GM18526 (cell line): ENCODE data around the gene PTPRG.

Source experiments
- POLR2A ChIP-seq: IDR thresholded peaks from 3 replicates; pipeline ENCODE4 v1.6.1; 2011; ENCODE audit not compliant: insufficient read length; ENCODE audit errors: extremely low read depth

The PTPRG gene

GRCh38 chr3:62013951-62014350 lies 452.6 kb downstream of the PTPRG start:
- no peak for TF ChIP-seq POLR2A

GRCh38 chr3:62015111-62015510 lies 453.7 kb downstream of the PTPRG start:
- TF ChIP-seq POLR2A = no peak

- no peak for TF ChIP-seq POLR2A
Measured at GRCh38 chr3:62019906-62020305, 458.5 kb downstream of the PTPRG start.

GRCh38 chr3:62020706-62021105 lies 459.3 kb downstream of the PTPRG start:
- TF ChIP-seq POLR2A = no peak

DNA sequence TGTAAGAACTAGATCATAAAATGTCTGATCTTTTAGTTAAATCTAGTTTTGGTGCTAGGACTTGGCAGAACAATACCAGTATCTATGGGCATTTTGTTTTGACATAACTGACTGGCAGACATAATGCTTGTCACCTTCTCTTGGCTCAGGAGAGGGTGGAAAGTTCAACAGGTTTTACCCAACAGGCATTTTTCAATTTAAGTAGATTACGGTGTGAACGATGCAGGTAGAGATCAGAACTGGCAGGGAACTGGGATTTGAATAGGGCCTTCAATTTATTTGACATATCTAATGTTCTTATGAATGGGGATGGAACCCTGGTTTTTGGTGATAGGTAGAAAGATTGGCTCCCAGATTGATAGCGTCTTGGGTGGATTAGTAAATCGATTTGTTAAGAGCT lies 460.9 kb downstream of the PTPRG start:
- no peak for TF ChIP-seq POLR2A

- TF ChIP-seq POLR2A = no peak
Measured at GRCh38 chr3:62024882-62025281, 463.5 kb downstream of the PTPRG start.

DNA sequence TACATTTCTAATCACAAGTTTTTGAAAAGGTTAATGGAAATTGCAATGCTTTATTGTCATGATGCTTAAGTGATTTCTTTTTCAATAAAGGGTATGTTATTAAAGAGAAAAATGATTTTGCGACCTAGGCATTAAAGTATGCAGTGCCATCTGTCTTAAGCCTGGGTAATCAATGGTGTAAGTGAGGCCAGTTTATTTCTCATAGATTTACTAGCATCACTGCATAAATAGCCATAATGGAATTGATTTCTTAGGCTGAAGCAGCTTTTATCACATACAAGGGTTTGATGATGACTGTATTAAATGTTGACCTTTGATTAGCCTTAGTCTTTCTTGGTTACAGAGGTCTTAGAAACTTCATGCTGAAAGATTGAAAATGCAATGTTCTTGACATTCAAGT lies 464.5 kb downstream of the PTPRG start:
- no peak for TF ChIP-seq POLR2A

DNA sequence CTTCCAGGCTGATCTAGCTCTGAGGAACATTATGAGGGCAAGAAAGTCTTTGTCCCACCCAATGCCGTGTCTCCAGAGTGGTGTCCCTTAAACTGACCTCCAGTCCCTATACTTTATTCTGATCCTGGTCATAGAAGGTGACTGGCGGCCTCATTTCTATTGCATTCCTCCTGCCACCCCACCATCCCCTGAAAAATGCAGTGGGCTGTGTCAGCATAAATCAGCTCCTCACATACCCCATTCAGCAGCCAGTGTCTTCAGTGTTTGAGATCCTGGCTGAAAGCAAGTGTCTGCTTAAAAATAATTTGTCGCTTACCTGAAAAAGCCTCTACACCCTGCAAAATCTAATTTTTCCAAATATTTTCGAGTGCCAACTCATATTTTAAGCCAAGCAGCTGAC lies 465.9 kb downstream of the PTPRG start:
- no peak for TF ChIP-seq POLR2A

- TF ChIP-seq POLR2A = no peak
Measured at GRCh38 chr3:62027796-62028195, 466.4 kb downstream of the PTPRG start.

DNA sequence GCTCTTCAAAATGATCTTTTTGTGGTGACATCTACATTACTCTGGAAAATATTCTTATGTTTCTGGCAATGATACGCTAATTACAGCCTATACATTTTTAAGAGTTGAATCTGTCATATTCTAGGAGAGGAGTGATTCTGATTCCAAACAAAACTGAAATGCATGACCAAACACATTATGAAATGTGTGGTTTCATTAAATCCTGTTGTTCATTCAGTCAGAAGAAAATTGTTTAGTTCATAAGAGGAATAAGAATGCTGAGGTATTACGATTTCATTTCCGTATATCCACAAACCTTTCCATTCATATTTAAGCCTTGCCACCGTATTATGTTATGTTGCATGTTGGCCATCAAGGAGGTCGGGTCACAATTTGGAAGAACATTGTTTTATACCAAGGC lies 466.9 kb downstream of the PTPRG start:
- TF ChIP-seq POLR2A = no peak

GRCh38 chr3:62032738-62033137 lies 471.4 kb downstream of the PTPRG start:
- TF ChIP-seq POLR2A = no peak

DNA sequence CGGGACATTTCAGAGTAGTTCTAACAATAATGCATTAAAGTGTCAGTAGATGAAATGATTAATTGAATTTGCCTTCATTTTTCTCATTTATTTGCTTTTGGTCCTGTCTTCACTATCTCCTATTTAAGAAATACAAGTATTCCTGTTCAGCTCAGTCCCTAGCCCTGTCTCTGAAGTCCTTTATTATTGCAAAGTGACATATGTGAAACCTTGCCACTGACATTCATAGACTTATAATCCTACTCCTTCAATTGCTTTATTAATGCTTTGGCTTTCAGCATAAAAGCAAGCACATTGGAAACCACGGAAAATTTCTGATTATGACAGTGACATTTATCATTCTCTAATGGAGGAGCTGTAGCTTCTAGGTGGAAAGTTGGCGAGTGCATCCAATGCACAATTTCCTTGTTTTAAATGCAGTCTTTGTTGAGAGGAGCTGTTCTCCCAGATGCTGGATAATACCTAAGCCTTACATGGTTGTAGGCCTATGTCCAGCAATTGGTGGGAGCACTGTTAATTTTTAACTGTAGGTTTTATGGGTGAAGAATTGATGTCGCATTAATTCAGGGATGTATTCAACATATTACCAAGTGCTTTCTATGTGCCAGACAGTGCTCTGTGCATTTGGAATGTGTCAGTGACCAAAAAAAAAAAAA lies 474.2 kb downstream of the PTPRG start:
- no peak for TF ChIP-seq POLR2A

DNA sequence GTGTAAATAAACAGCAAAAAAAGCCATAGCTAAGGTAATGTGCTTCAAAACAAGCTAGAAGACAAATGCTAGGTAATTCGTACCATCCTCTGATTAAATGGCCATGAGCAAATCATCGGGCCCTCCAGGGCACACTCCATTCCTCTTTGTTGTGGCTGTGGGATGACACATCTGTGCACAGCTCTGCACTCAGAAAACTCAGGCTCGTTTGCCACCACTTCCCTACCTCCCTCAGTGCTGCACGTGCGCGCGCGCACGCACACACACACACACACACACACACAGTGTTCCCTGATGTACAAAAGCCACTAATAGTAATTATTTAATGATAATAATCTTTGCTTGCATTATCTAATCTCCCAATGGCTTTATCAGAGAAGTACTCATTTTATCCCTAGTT lies 475.4 kb downstream of the PTPRG start:
- no peak for TF ChIP-seq POLR2A

DNA sequence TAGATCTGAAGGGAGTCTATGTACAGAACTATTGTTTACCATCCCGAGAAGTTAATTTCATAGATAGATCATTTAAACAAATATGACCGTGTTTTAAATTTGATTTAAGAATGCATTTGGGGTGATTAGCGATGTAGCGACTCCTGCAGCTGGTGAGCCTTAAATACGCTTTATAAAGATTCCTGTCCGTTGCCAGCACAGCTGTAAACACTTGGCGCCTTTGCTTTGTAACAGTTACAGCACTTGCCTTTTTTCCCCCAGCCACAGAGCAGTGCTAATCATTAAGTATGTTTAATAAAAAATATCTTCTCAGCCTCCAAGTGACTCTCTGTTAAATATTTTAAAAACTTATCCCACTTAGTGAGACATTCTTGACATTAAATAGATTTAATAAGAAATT lies 478.2 kb downstream of the PTPRG start:
- no peak for TF ChIP-seq POLR2A

DNA sequence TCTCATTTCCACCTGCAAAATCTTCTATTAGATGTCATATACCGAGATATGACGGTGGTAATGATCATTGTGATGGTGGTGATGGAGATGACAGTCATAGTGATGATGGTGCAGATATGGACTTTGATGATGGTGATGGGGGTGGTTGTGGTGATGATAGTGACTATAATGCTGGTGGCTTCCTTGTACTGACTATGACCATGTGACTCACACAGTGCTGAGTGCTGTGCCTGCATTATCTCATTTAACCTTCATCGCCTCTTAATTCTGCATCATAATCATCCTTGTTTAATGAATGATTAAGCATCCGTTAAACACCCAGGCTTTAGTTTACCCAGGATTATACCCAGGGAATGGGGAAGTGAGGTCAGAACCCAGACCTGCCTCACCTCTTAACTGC lies 480.3 kb downstream of the PTPRG start:
- no peak for TF ChIP-seq POLR2A

- no peak for TF ChIP-seq POLR2A
Measured at GRCh38 chr3:62044874-62045411, 483.6 kb downstream of the PTPRG start.

GRCh38 chr3:62046326-62046725 lies 485.0 kb downstream of the PTPRG start:
- no peak for TF ChIP-seq POLR2A
